EH (cell line): ENCODE measurements around the gene NTRK1.
A peak's percentile ranks its signal among the peaks of the same experiment; 100 is the strongest.

ENCODE experiments used
- DNase-seq: peaks from one replicate; pipeline ENCODE4 v3.0.0-alpha.2; 2015; ENCODE audit warnings: low read depth

Gene NTRK1

DNA sequence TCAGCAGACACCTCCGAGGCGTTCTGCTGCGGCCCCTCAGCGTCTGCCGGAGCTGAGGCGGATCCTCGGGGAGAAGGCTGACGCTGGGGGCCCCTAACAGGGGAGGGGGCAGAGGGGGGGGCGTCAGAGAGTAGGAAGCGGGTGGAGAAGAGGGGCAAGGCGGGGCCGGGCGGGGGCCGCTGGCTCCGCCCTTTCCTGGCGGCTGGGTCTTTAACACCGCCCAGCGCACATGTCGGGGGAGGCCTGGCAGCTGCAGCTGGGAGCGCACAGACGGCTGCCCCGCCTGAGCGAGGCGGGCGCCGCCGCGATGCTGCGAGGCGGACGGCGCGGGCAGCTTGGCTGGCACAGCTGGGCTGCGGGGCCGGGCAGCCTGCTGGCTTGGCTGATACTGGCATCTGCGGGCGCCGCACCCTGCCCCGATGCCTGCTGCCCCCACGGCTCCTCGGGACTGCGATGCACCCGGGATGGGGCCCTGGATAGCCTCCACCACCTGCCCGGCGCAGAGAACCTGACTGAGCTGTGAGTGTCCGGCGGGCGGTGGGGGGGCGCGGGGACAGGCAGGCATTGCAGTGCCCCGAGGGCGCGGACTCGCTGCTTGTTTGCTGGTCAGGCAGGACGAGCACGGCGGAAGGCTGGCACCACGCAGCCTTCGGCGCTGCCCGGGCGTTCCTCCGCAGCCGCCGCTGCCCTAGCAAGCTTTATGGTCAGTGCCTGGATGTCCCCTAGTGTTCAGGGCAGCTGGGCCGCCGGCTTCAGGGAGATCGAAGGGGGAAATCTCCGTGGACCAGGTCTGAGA is at the start of gene NTRK1:
Gene NTRK1, plus strand, starts transcription at position 238 of the 796 bp plus-strand sequence. Its CDS starts 70 bp downstream, at position 308.
- DNase-seq, result peak; percentile 33

DNA sequence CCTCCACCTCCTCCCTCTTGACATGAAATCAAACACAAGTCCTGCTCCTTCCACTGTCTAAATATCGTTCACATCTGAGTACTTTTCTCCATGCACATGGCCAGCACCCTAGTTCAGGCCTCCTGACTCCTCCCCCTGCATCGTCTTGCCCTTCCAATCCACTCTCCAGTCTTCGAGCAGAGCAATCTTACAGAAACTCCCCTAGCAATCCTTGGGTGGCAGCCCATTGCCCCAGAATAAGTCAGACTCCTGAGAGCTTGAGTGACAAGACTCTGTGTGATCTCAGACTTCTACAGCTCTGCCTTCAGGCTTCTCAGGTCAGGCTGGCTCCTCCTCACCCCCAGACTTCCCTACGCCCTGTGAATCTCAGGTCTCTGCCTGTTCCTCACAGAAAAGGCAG is 49.5 kb upstream of the NTRK1 start:
- DNase-seq, result no peak

DNA sequence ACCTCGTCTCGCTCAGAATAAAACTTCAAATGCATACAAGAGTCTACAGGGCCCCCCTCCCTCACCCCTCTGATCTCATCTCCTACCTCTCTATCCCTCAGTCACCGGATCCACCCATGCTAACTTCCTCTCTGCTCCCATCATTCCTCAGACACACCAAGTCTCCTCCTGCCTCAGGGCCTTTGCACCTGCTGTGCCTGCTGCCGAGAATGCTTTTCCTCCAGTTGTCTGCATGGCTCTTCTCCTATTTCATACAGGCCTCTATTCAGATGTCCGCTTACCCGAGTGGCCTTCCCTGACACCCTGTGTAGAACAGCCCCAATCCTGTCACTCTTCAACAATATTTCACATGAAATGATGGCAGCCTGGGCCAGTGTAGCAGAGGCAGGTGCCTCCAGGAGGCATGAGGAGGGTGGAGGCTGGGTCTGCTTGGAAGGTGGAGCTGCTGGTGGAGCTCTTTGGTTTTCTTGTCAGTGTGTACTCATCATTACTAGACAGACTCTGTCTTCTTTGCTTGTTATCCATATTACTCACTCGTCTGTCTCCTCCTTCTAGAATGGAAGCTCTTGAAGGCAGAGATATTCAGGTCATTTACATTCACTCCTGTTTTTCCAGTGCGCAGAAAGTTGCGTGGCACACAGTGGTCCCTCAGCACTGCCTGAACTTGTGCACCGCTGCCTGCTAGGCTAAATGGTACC is 48.2 kb upstream of the NTRK1 start:
- no peak for DNase-seq

DNA sequence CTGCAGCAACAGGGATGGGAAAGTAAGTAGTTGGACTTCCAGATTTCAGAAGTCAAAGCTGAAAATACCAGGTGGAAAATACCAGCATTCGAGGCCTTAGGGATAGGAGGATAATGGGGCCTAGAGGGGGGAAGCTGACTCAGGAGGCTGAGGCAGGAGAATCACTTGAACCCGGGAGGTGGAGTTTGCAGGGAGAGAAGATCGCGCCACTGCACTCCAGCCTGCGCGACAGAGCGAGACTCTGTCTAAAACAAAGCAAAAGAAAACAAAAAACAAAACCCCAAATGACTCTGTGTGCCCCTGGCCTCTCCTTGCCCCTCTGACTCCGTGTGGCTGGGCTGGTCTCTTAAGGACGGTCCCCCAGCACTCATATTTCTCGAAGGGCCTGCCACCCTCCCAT is 47.4 kb upstream of the NTRK1 start:
- DNase-seq, result no peak

DNA sequence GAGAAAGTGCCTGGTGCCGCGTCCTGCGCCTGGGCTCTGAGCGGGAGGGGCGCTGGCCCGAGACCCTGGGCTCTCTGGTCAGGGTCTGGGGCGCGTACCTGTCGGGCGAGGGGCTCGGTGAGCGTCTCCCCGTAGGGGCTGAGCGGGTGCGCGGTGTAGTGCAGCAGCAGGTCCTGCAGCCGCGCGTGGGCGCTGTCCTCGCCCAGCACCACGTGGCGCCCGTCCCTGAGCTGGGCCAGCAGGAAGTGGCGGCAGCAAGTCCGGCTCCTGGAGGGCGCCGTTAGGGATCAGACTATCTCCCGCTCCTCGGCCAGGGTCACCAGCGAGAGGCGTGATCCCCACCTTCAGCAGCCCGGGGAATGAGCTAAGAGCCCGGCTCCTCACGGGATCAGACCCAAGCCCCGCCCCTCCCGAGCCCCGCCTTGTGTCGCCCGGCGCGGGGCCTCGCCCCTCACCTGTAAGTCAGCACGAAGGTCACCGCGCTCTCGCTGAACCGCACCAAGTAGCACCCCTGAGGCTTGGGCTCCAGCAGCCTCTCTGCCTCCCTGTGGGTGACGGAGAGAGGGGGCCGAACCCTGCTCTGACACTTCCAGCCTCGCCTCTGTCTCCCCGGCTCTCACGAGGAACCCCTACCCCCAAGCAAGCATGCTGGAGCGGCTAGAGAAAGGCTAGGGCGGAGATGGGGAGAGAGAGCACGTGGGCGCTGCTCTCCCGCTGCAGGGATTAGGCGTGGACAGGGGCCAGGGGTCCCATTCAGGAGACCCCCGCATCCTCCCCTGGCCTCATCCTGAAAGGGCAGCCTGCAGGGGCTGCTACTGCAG is 46.7 kb upstream of the NTRK1 start:
- peak; percentile 61 for DNase-seq

DNA sequence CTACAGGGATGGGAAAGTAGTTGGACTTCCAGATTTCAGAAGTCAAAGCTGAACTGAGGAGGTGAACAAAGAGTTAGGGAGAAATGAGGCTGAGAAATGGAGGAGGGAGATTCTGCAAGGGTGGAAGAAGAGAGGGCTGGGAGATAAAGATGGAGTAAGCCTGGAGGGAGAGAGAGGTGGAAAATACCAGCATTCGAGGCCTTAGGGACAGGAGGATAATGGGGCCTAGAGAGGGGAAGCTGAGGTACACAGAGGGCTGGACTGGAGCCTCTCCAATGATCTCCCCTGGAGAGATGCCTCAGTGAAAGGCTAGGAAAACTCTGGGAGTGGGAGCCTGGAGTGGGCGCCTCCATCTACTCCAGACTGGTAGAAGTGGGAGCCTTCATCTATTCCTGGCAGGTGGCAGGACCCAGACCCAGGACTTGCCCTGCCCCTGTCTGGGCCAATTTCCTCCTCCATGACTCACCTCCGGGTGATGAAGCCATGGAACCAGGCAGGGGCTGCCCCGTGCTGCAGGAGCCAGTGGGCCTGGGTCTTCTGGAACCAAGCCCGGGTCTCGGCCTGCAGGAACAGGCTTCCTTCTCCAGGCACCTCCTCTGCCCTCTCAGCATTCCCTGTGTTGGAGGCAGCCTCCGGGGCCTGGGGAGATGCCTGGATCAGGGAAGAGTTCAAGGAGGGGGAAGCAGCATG is 45.9 kb upstream of the NTRK1 start:
- no peak for DNase-seq

DNA sequence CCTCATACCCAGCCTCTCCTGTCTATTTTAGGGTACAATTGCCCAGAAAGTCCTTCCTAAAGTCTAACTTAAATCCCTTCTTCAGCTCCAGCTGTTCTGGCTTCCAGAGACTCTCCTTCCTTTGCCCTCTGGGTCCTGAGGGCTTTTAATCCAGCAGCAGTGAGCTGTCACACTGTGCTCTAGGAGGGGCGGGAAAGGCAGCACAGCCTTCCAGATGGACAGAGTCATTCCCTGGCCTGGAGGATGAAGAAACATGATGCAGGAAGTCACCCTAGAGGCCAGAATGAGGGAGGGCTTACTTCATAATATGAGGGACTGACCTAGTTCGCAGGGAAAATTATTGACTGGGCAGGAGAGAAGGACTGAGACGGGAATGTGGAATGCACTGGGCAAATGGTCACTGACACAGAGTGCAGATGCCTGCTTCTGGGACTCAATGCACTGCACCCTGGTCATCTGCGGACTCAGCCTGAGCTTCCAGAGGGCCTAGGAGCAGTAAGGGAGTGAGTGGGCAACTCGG is 45.3 kb upstream of the NTRK1 start:
- DNase-seq, result peak; percentile 89

DNA sequence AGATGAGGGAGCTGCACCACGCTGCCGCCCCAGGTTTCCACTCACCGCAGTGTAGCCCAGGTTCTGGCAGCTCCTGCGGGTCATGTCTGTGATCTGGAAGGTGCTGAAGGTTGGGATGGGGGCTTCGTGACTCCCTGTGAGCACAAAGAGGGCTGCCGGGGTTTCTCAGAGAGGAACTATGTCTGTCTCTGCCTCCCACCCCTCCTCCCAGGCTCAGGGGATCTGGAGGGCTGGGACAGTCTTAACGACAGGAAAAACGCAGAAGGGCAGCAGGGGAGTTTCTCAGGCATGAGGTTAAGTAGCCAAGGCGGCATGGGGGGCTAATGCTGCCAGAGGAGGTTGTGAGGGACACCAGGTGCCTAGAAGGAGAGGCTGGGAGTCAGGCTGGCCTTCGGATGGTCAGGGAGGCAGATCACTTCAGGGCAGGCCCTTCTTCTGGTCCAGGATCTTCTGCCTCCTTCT is 44.7 kb upstream of the NTRK1 start:
- DNase-seq, result no peak

DNA sequence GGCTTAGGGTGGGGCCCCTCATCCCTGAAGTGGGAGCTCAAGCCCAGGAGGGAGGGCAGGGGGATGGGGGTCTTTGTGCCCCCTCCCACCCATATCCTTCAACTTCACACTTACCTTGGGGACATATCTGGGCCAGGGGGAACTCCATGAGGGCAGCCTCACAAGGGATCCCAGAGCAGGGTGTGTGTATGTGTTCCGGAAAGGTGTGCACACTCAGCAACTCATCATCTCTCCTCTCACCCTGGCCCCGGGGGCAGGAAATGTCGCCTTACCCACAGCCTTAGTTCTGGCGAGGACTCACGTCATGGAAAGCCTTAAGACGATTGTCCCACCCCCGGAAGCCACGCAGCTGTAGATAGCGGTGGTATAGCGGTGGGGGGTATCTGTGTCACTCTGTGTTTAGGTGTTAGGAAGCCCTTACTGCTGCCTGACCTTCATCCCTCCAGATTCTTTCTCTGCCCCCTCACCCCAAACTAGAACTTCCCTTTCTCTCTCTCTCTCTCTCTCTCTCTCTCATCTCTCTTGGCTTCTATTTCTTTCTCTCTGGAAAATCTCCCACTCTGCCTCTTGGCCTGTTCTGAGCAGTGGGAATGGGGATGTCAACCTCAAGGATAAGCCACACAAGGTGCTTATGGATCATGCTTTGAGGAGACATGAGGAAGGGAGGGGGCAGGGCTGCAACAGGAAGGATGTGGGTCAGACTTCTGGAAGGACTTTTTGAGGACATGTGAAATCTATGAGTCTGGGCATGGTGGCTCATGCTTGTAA is 43.9 kb upstream of the NTRK1 start, which contains the start of gene SH2D2A:
Gene SH2D2A, minus strand, starts transcription at position 288 of the 768 bp plus-strand sequence. Its CDS starts 140 bp downstream, at position 148.
- DNase-seq, result peak; percentile 42

DNA sequence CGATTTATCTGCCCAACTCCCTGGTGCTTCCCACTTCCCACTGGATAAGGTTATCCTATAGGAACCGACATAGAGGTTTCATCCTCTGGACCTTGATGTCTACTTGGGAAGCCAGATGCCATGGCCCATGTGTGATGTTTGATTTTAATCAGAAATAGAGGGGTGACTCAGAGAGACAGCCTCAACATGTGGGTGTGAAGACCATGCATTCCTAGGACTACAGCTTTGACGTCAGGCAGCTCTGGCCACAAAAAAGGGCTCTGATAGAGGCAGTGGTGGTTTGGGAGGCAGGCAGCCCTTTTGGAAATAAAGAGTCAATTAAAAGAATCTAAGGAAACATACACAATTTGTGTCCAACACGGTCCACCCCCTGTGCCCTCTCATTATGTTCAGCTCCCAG is 38.9 kb upstream of the NTRK1 start:
- peak; percentile 78 for DNase-seq

DNA sequence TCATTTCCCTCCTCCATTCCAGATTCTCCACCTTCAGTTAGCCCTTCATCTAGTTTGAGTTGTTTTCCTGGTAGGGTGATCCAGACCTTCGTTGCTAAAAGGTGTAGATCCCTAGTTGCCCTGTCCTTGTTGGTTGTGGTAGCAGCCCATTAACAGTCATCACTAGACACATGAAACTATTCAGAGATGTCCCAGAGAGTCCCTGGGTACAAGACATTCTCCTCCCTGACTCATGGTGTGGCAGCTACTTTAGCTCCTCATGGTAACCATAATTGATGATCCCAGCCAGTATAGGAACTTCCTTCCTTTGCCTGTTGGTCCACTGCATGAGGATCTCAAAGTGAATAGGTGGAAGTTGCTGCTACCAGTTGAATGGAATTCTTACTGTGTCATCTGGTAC is 38.0 kb upstream of the NTRK1 start:
- DNase-seq, result no peak

DNA sequence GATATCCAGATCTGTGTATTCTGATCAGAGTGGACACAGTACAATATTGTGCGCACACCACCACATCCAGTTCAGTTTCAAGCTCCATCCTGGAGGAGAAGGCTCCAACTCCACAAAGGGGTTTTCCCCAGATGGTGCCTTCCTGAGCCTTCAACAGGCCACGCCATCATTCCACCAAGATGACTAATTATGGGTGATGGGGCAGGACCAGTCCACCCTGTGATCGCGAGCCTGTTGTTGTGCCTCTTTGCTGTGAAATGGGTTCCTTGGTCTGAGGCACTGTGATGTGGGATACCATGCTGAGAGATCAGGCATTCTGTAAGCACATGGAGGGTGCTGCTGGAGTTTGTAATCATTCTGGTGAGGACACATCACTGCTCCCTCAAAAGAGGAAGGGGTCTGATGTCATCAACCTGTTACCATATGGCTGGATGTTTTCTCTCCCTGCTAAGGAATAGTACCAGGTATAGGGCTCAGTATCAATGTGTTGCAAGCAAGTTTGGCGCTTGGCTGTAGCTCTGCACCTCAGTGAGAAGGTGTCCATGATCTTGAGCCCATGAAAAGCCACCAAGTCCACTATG is 37.4 kb upstream of the NTRK1 start:
- DNase-seq, result peak; percentile 30

DNA sequence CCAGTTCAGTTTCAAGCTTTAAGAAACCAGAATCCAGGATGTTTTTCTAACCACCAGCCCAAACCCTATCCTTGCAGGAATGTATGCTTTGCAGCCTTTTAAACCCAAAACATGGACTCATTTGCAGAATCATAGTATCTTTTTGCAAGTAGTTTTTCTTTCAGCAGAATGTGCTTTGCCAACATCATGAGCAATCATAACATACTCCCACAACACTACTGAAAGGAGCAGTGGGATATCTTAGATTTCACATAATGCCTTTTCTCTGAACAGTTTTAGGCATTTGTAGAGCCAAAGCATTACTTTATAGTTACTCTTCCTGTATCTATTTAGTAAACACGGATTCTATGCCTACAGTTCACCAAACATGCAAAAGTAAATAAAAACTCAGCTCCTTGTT is 34.0 kb upstream of the NTRK1 start:
- DNase-seq, result no peak

DNA sequence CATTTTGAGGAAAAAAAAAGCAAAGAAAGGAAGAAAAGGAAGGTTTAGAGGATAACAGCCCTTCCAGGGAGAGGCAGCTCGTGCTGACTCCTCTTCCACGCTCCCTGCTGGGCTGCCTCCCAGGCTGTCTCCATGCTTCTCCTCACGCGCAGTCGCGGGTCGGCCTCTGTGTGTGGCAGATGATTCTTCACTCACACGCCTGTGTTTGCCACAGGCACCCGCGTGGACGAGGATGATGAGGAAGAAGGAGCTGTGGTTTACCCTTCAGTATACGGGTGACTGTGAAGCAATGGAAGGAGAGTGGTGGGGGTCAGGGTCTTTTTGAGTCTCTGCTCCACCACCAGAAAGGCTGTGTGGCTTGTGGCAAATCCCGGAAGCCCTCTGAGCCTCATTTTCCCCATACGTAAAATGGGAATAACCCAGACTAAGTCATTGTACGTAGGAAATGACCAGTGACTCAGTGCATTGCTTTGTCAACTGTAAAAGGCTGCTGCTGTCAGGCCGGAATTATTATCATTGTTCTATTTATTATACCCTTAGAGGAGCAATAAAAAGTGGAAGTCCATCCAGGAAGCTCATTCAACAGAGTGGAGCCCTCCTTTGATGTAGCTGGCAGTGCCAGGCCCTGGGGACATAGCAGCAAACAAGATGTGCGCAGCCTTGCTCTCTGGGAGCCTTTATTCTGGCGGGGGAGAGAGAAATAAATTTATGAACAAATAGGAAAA is 32.1 kb upstream of the NTRK1 start:
- DNase-seq, result no peak

DNA sequence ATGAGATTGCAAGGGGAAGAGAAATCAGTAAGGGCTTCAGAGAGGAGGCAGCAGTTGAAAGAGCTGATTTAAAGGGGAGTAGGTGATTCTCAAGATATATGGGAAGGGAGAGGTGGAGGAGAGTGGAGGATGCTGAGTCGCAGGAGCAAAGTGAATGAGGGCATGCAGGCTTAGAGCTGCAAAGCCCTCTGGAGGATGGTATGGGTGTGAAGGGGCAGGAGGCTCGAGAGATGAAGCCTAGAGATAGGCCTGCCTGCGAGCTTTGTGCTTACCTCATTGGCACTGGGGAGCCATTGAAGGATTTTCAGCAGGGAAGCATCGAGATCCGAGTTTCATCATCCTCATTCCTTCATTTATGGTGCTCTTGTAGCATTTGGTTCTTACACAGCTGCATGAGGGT is 28.2 kb upstream of the NTRK1 start:
- peak; percentile 26 for DNase-seq

DNA sequence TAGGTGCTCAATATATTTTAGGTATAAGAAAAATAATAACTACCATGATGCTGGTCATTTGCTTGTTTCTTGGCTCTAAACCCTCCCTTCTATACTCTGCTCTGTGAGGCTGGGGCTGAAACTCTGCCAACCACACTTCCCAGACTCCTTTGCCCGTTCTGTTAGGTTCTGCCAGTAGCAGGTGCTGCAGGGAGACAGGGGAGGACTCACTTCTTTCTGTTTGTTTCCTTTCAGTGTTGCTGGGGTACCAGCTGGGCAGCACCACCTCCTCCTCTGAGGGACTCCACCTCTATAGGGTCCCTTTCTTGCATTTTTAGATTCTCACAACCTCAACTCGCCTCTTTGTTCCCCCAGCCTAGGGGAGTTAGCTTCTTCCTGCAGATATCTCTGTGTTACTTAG is 27.1 kb upstream of the NTRK1 start:
- no peak for DNase-seq

DNA sequence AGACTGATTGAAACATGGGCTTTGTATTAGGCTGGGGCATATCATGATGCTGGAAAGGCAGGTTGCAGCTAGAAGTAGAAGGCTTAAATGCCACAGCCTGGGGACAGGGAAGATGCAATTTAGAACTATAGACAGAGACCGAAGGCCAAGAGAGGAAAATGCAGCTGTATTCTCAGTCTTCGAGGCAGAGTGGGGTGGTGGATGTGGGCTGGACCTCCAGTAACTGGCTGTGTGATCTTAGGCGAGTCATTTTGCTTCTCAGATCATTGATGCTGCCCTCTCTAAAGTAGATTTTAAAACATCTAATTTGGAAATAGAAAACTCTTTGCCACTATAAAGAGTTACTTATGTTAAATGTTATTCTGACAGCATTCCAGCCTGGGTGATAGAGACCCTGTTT is 26.3 kb upstream of the NTRK1 start:
- DNase-seq, result no peak

DNA sequence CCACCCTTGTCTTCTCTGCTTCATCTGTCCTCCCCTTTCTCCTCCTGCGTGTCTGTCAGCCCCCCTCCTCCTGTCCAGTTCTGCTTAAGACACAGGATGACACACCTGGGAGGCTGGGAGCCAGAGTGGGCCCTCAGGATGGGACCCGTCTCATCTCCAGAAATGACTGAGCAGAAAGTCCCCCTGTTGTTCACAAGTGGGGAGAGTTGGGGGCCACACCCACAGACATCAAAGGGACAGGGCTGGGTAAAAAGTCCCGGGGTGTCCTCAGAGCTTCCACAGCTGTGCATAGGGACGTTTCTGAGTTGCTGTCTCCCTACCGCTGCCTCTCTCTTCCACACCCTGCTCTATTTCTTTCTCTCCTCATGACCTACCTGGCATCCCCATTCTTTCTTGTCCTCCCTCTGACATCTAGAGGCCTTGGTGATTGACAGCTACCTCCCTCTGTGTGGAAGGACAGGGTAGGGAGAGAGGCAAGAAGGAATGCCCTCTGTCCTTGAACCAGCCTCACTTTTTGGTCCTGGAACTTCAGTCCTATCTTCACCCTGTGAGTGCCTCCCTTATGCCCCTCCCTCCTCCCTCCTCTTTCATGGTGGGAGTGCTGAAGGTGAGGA is 24.5 kb upstream of the NTRK1 start:
- DNase-seq, result no peak

DNA sequence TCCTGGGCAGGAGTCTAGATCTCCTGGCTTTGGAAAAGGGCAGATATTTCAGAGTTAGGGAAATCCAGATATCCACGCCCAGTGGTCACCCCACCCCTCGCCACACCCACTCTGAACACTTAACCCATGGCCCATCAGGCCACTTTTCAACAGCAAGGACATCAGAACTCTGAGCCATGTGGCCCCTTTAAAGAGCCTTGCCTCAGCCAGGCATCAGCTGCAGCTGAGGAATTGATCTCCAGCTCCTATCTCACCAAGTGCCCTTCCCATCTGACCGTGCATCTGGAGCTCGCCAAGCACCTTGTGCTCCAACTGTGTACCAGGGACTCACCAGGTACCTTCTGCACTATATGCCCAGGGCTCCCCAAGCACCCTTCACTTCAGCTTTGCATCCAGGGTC is 23.8 kb upstream of the NTRK1 start:
- DNase-seq, result no peak
